ENCODE results near the gene TOM1L2.
"Not testable (repeated sequence)": the region's sequence is repeated elsewhere in the genome, so short reads cannot be mapped to it uniquely, and the experiment has no call there.

Gene TOM1L2

DNA sequence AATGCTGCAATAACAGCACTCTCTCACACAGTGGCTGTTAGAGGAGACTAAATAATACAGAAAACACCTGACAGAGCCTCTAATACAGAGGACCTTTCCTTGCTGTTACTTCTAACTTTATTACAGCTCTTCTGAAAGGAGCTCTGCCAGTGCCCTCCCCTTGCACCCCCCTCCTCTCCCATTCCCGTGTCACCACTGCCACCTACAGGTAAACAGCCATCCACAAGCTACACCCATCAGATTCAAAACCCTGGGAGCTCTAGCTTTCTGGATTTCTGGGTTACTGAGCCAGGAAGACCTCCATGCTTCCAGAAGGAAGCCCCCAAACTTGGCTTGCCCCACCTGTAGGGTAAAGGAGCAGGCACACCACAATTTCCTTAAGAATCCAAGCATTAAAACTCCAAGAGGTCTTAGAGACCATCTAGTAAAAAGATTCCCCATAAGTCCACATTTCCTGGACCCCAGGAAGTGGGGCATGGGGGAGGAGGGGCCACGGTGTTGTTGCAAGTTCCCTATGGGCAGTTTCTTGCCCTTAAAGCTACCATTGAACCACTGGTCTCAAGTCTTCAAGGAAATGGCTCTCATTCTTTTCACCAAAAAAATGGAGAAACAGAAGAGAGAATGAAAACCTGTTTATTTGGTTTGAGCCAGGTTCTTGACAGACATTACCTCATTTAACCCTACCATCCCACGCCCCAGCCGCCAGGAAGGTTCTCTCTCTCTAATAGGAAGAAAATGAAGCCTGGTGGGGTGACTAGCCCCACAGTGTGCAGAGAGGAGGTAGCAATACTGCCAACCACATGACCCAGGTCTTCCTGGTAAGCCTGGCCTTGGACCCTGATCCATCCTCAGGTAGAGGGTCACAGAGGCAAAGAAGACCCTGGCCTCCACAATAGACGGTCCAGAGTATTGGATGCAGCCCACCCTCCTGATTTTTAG is 52.8 kb downstream of the TOM1L2 start:
- DNase-seq: peak; percentile 90
- Histone ChIP-seq H3K56ac (ENCODE audit: low read length) (peak overlapping the region; percentile 54), H2AK5ac (ENCODE audit: low read length) (peak overlapping the region; percentile 2), H2BK120ac (ENCODE audit: low read depth, low read length) (peak overlapping the region; percentile 9), H3K18ac (ENCODE audit: low read length) (peak overlapping the region; percentile 75), H4K5ac (ENCODE audit: low read length) (no peak overlapping the region), H4K8ac (ENCODE audit: low read depth, low read length) (no peak overlapping the region), H3K36me3 (ENCODE audit: control insufficient read depth, insufficient read depth, low read length) (no peaks in the 10 kb centered on the region), H3K23ac (ENCODE audit: low read length) (no peak overlapping the region), H3K4me1 (ENCODE audit: control insufficient read depth, low read depth, low read length) (peaks cover 13% of the 10 kb centered on the region), H3K4me3 (ENCODE audit: low read length) (no peak overlapping the region), H3K4ac (ENCODE audit: low read depth, low read length) (peak overlapping the region; percentile 88), H3K79me1 (ENCODE audit: low read length) (no peaks in the 10 kb centered on the region), H2BK15ac (replicated peaks; ENCODE audit: low read depth) (no peak overlapping the region), H3K4me2 (ENCODE audit: low read length) (no peak overlapping the region), H3K27ac (ENCODE audit: low read depth, low read length) (peak overlapping the region; percentile 14), H2BK5ac (ENCODE audit: low read length) (no peak overlapping the region), H3K79me2 (ENCODE audit: control insufficient read depth, insufficient read depth, low read length) (no peaks in the 10 kb centered on the region), H3K27me3 (ENCODE audit: insufficient read depth, low read length, poor library complexity) (no peaks in the 10 kb centered on the region), H3K9ac (ENCODE audit: low read length) (peak overlapping the region; percentile 37)
- no CpG with 5 or more reads among the region's 5 CpGs for WGBS (ENCODE audit: extremely low coverage, insufficient coverage, low lambda C conversion rate)

- Histone ChIP-seq H2BK120ac (ENCODE audit: low read depth, low read length) (no peak overlapping the region), H2AK5ac (ENCODE audit: low read length) (no peak overlapping the region), H3K27ac (ENCODE audit: low read depth, low read length) (no peak overlapping the region), H3K18ac (ENCODE audit: low read length) (no peak overlapping the region), H3K4me3 (ENCODE audit: low read length) (no peak overlapping the region), H3K4ac (ENCODE audit: low read depth, low read length) (no peak overlapping the region), H3K4me2 (ENCODE audit: low read length) (no peak overlapping the region), H3K27me3 (ENCODE audit: insufficient read depth, low read length, poor library complexity) (no peaks in the 10 kb centered on the region), H3K56ac (ENCODE audit: low read length) (no peak overlapping the region), H4K5ac (ENCODE audit: low read length) (no peak overlapping the region), H2BK5ac (ENCODE audit: low read length) (no peak overlapping the region), H3K79me2 (ENCODE audit: control insufficient read depth, insufficient read depth, low read length) (no peaks in the 10 kb centered on the region), H3K9ac (ENCODE audit: low read length) (no peak overlapping the region), H3K36me3 (ENCODE audit: control insufficient read depth, insufficient read depth, low read length) (no peaks in the 10 kb centered on the region), H3K79me1 (ENCODE audit: low read length) (no peaks in the 10 kb centered on the region), H3K23ac (ENCODE audit: low read length) (no peak overlapping the region), H3K4me1 (ENCODE audit: control insufficient read depth, low read depth, low read length) (peaks cover 16% of the 10 kb centered on the region), H4K8ac (ENCODE audit: low read depth, low read length) (no peak overlapping the region), H2BK15ac (replicated peaks; ENCODE audit: low read depth) (no peak overlapping the region)
- DNase-seq: no peak
These were observed 54.8 kb downstream of the TOM1L2 start for GRCh38 chr17:17917394-17917793.

- H2BK15ac ChIP-seq (replicated peaks; ENCODE audit: low read depth): no peak overlapping the region
- H3K4me1 ChIP-seq (ENCODE audit: control insufficient read depth, low read depth, low read length): peaks cover 7% of the 10 kb centered on the region
- H2BK120ac ChIP-seq (ENCODE audit: low read depth, low read length): no peak overlapping the region
- no peak overlapping the region for H4K8ac ChIP-seq (ENCODE audit: low read depth, low read length)
- H3K4me2 ChIP-seq (ENCODE audit: low read length): no peak overlapping the region
- no peak overlapping the region for H4K5ac ChIP-seq (ENCODE audit: low read length)
- DNase-seq: no peak
- H2BK5ac ChIP-seq (ENCODE audit: low read length): no peak overlapping the region
- H3K27me3 ChIP-seq (ENCODE audit: insufficient read depth, low read length, poor library complexity): no peaks in the 10 kb centered on the region
- H2AK5ac ChIP-seq (ENCODE audit: low read length): no peak overlapping the region
- no peak overlapping the region for H3K56ac ChIP-seq (ENCODE audit: low read length)
- no peak overlapping the region for H3K23ac ChIP-seq (ENCODE audit: low read length)
- H3K9ac ChIP-seq (ENCODE audit: low read length): no peak overlapping the region
- H3K79me1 ChIP-seq (ENCODE audit: low read length): no peaks in the 10 kb centered on the region
- H3K79me2 ChIP-seq (ENCODE audit: control insufficient read depth, insufficient read depth, low read length): no peaks in the 10 kb centered on the region
- H3K4me3 ChIP-seq (ENCODE audit: low read length): no peak overlapping the region
- H3K4ac ChIP-seq (ENCODE audit: low read depth, low read length): no peak overlapping the region
- H3K18ac ChIP-seq (ENCODE audit: low read length): no peak overlapping the region
- no peaks in the 10 kb centered on the region for H3K36me3 ChIP-seq (ENCODE audit: control insufficient read depth, insufficient read depth, low read length)
- H3K27ac ChIP-seq (ENCODE audit: low read depth, low read length): no peak overlapping the region
These were observed 57.0 kb downstream of the TOM1L2 start for GRCh38 chr17:17915183-17915582.

- H2AK5ac ChIP-seq (ENCODE audit: low read length): no peak overlapping the region
- H3K79me1 ChIP-seq (ENCODE audit: low read length): no peaks in the 10 kb centered on the region
- H3K4me3 ChIP-seq (ENCODE audit: low read length): no peak overlapping the region
- peak overlapping the region; percentile 16 for H4K5ac ChIP-seq (ENCODE audit: low read length)
- H2BK120ac ChIP-seq (ENCODE audit: low read depth, low read length): no peak overlapping the region
- no peaks in the 10 kb centered on the region for H3K27me3 ChIP-seq (ENCODE audit: insufficient read depth, low read length, poor library complexity)
- no peak overlapping the region for H3K18ac ChIP-seq (ENCODE audit: low read length)
- no peak overlapping the region for H3K9ac ChIP-seq (ENCODE audit: low read length)
- H3K4ac ChIP-seq (ENCODE audit: low read depth, low read length): no peak overlapping the region
- H3K23ac ChIP-seq (ENCODE audit: low read length): no peak overlapping the region
- WGBS (ENCODE audit: extremely low coverage, insufficient coverage, low lambda C conversion rate): no CpG with 5 or more reads among the region's 4 CpGs
- peak overlapping the region; percentile 58 for H3K56ac ChIP-seq (ENCODE audit: low read length)
- no peak overlapping the region for H3K4me2 ChIP-seq (ENCODE audit: low read length)
- no peak overlapping the region for H4K8ac ChIP-seq (ENCODE audit: low read depth, low read length)
- no peak overlapping the region for H2BK5ac ChIP-seq (ENCODE audit: low read length)
- H3K4me1 ChIP-seq (ENCODE audit: control insufficient read depth, low read depth, low read length): peaks cover 7% of the 10 kb centered on the region
- no peaks in the 10 kb centered on the region for H3K79me2 ChIP-seq (ENCODE audit: control insufficient read depth, insufficient read depth, low read length)
- peak overlapping the region; percentile 62 for H3K27ac ChIP-seq (ENCODE audit: low read depth, low read length)
- H2BK15ac ChIP-seq (replicated peaks; ENCODE audit: low read depth): no peak overlapping the region
- peak; percentile 96 for DNase-seq
- H3K36me3 ChIP-seq (ENCODE audit: control insufficient read depth, insufficient read depth, low read length): no peaks in the 10 kb centered on the region
These were observed 58.4 kb downstream of the TOM1L2 start for GRCh38 chr17:17913695-17914332.

DNA sequence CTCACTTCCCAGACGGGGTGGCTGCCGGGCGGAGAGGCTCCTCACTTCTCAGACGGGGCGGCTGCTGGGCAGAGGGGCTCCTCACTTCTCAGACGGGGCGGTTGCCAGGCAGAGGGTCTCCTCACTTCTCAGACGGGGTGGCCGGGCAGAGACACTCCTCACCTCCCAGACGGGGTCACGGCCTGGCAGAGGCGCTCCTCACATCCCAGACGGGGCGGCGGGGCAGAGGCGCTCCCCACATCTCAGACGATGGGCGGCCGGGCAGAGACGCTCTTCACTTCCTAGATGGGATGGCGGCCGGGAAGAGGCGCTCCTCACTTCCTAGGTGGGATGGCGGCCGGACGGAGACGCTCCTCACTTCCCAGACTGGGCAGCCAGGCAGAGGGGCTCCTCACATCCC is 59.9 kb downstream of the TOM1L2 start:
- H4K5ac ChIP-seq (ENCODE audit: low read length); H3K9ac ChIP-seq (ENCODE audit: low read length): not testable (repeated sequence)
- WGBS (ENCODE audit: extremely low coverage, insufficient coverage, low lambda C conversion rate): no CpG with 5 or more reads among the region's 27 CpGs

More for the DNA sequence above, 59.9 kb downstream of the TOM1L2 start:
- H3K79me2 ChIP-seq (ENCODE audit: control insufficient read depth, insufficient read depth, low read length); H2BK15ac ChIP-seq (replicated peaks; ENCODE audit: low read depth); H4K8ac ChIP-seq (ENCODE audit: low read depth, low read length); H3K27me3 ChIP-seq (ENCODE audit: insufficient read depth, low read length, poor library complexity); H3K36me3 ChIP-seq (ENCODE audit: control insufficient read depth, insufficient read depth, low read length); H3K27ac ChIP-seq (ENCODE audit: low read depth, low read length); H3K56ac ChIP-seq (ENCODE audit: low read length); H3K4me1 ChIP-seq (ENCODE audit: control insufficient read depth, low read depth, low read length); H2BK120ac ChIP-seq (ENCODE audit: low read depth, low read length); H3K79me1 ChIP-seq (ENCODE audit: low read length); H2AK5ac ChIP-seq (ENCODE audit: low read length); H3K4me2 ChIP-seq (ENCODE audit: low read length); H2BK5ac ChIP-seq (ENCODE audit: low read length); H3K23ac ChIP-seq (ENCODE audit: low read length); H3K4me3 ChIP-seq (ENCODE audit: low read length); DNase-seq; H3K4ac ChIP-seq (ENCODE audit: low read depth, low read length); H3K18ac ChIP-seq (ENCODE audit: low read length): not testable (repeated sequence)
